Measurements from ENCODE around the gene CTU1.

DNA sequence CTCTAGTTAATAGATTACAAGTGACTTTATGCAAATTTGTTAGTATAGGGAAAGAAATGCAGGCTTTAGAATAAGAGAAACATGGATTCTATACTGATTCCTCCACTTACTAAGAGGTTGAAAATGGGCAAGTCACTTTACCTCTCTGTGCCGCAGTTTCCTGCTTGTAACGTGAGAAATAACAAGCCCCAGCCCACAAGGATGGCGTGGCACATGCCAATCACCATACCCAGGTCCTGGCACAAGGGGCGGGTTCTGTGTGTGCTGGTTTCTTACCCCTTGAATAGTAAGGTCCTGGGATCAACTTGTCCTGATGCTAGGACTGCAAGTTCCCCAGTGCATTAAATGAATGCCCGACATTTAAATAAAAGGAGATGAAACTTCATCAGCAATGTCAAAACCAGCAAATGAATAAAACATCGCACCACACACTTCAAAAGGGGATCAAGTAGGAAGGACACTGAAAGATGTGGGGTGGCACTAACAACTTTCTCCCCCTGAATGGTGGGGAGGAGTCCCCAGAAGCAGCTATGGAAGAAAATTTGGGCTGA is 8.6 kb upstream of the CTU1 start:
- TF ChIP-seq CTCF (tag by site-specific recombination; IDR thresholded peaks at IDR 0.05): no peak
- no peak for TF ChIP-seq ZNF266 (tag by site-specific recombination; IDR thresholded peaks at IDR 0.05; ENCODE audit: low read depth)
- TF ChIP-seq ZNF654 (tag by site-specific recombination; IDR thresholded peaks at IDR 0.05; ENCODE audit: low read depth): no peak
- no peak for TF ChIP-seq ZBTB1 (tag by site-specific recombination; IDR thresholded peaks at IDR 0.05)
- TF ChIP-seq TCF7L2 (IDR thresholded peaks at IDR 0.05; ENCODE audit: borderline replicate concordance, low read depth, low read length): no peak
- TF ChIP-seq, protein P1, sequence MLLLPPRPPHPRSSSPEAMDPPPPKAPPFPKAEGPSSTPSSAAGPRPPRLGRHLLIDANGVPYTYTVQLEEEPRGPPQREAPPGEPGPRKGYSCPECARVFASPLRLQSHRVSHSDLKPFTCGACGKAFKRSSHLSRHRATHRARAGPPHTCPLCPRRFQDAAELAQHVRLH (tag by site-specific recombination; IDR thresholded peaks at IDR 0.05): no peak
- TF ChIP-seq ZNF274 (IDR thresholded peaks at IDR 0.05; ENCODE audit: low read length): no peak
- no peak for TF ChIP-seq ZNF274 (tag by site-specific recombination; IDR thresholded peaks at IDR 0.05; ENCODE audit: borderline replicate concordance)
- no peak for TF ChIP-seq ZNF518A (tag by site-specific recombination; conservative IDR thresholded peaks at IDR 0.05; ENCODE audit: low read depth)
- no peak for TF ChIP-seq SALL2 (tag by site-specific recombination; IDR thresholded peaks at IDR 0.05; ENCODE audit: borderline replicate concordance)
- TF ChIP-seq ZNF530 (tag by site-specific recombination; IDR thresholded peaks at IDR 0.05; ENCODE audit: low read depth): no peak
- TF ChIP-seq SP2 (tag by site-specific recombination; IDR thresholded peaks at IDR 0.05): no peak
- no peak for TF ChIP-seq ZBTB8A (tag by site-specific recombination; IDR thresholded peaks at IDR 0.05)
- TF ChIP-seq ZNF558 (tag by site-specific recombination; IDR thresholded peaks at IDR 0.05): no peak
